Neuronal stem cell (in vitro differentiated cells): Measurements from ENCODE around the gene DRGX.

Experiments used
- DNase-seq: peaks from one replicate; pipeline ENCODE4 v3.0.0-alpha.2; 2013; ENCODE audit warnings: low spot score
- H2AFZ ChIP-seq: one replicate; pipeline ENCODE4 v1.6.1; 2013; ENCODE audit warnings: mild to moderate bottlenecking, low read length, inconsistent platforms
- H2AK5ac ChIP-seq: 2 replicates; pipeline ENCODE4 v1.6.1; 2013; ENCODE audit warnings: low read depth, mild to moderate bottlenecking, inconsistent platforms, low read length, moderate library complexity, mixed read lengths
- H2BK120ac ChIP-seq: 2 replicates; pipeline ENCODE4 v1.6.1; 2013; ENCODE audit warnings: low read depth, mild to moderate bottlenecking, inconsistent platforms, low read length, moderate library complexity, mixed read lengths
- H2BK12ac ChIP-seq: one replicate; pipeline ENCODE4 v1.6.1; 2013; ENCODE audit warnings: low read length, inconsistent platforms
- H2BK15ac ChIP-seq: 2 replicates; pipeline ENCODE4 v1.6.1; 2013; ENCODE audit warnings: mild to moderate bottlenecking, low read length, inconsistent platforms, mixed read lengths
- H2BK5ac ChIP-seq: one replicate; pipeline ENCODE4 v1.6.1; 2013; ENCODE audit warnings: inconsistent platforms, mild to moderate bottlenecking, low read length, moderate library complexity
- H3K14ac ChIP-seq: one replicate; pipeline ENCODE4 v1.6.1; 2013; ENCODE audit warnings: low read length, inconsistent platforms
- H3K18ac ChIP-seq: 2 replicates; pipeline ENCODE4 v1.6.1; 2013; ENCODE audit warnings: low read length, inconsistent platforms
- H3K23ac ChIP-seq: 2 replicates; pipeline ENCODE4 v1.6.1; 2013; ENCODE audit warnings: low read depth, mild to moderate bottlenecking, mixed read lengths, low read length, inconsistent platforms; ENCODE audit not compliant: poor library complexity
- H3K27ac ChIP-seq: replicated peaks from 3 replicates; pipeline ENCODE4 v1.5.1; 2013; ENCODE audit warnings: low read length, inconsistent platforms
- H3K27me3 ChIP-seq, 3 experiments: 2 replicates each; pipeline ENCODE4 v1.6.1; 2013; ENCODE audit warnings: low read length in 3 of 3, mild to moderate bottlenecking in 2 of 3, inconsistent platforms in 1 of 3, low read depth in 1 of 3, mixed read lengths in 1 of 3, moderate library complexity in 1 of 3; ENCODE audit not compliant: control insufficient read depth in 3 of 3, insufficient read depth in 3 of 3
- H3K36me3 ChIP-seq, 2 donors: replicated peaks in 1 of 2; 2 replicates each; pipeline ENCODE4 v1.6.1; 2013; ENCODE audit warnings: low read length in 2 of 2; ENCODE audit not compliant: control insufficient read depth in 2 of 2, insufficient read depth in 2 of 2
- H3K4ac ChIP-seq: 2 replicates; pipeline ENCODE4 v1.6.1; 2013; ENCODE audit warnings: inconsistent platforms, mild to moderate bottlenecking, low read length, moderate library complexity
- H3K4me1 ChIP-seq, 2 donors: 1 replicate in 1 of 2; 2 replicates in 1 of 2; pipeline ENCODE4 v1.6.1; 2013; ENCODE audit warnings: low read length in 2 of 2, low read depth in 1 of 2; ENCODE audit not compliant: control insufficient read depth in 2 of 2, insufficient read depth in 1 of 2
- H3K4me2 ChIP-seq: one replicate; pipeline ENCODE4 v1.6.1; 2013; ENCODE audit warnings: mild to moderate bottlenecking, low read length, inconsistent platforms; ENCODE audit not compliant: insufficient read depth, poor library complexity, severe bottlenecking
- H3K4me3 ChIP-seq, 2 donors: 2 replicates each; pipeline ENCODE4 v1.5.1; 2013; ENCODE audit warnings: low read length in 2 of 2, mild to moderate bottlenecking in 2 of 2, inconsistent platforms in 1 of 2, moderate library complexity in 1 of 2
- H3K79me1 ChIP-seq: one replicate; pipeline ENCODE4 v1.6.1; 2013; ENCODE audit warnings: low read depth, mild to moderate bottlenecking, inconsistent platforms, low read length, moderate library complexity
- H3K9ac ChIP-seq: one replicate; pipeline ENCODE4 v1.6.1; 2013; ENCODE audit warnings: mild to moderate bottlenecking, low read depth, low read length, inconsistent platforms; ENCODE audit not compliant: poor library complexity
- H3K9me3 ChIP-seq, 2 donors: replicated peaks in 1 of 2; 2 replicates each; pipeline versions ENCODE3 to v1.6.1; 2013; ENCODE audit warnings: low read length in 2 of 2, mild to moderate bottlenecking in 2 of 2, inconsistent platforms in 1 of 2, low read depth in 1 of 2, mixed read lengths in 1 of 2, moderate library complexity in 1 of 2; ENCODE audit not compliant: control insufficient read depth in 2 of 2, insufficient read depth in 1 of 2
- H4K8ac ChIP-seq: one replicate; pipeline ENCODE4 v1.6.1; 2013; ENCODE audit warnings: low read depth, mild to moderate bottlenecking, inconsistent platforms, low read length, moderate library complexity
- H4K91ac ChIP-seq: one replicate; pipeline ENCODE4 v1.6.1; 2013; ENCODE audit warnings: low read length, low read depth, mild to moderate bottlenecking, inconsistent platforms; ENCODE audit not compliant: poor library complexity
- WGBS, 2 donors: extraction: QIAGEN DNeasy Blood & Tissue Kit; methylation state at CpG; one replicate each; pipeline ENCODE4 v1.1.7; 2013; ENCODE audit warnings: missing lambda C conversion rate in 2 of 2, mixed read lengths in 1 of 2; ENCODE audit not compliant: insufficient read length in 2 of 2, insufficient replicate concordance in 1 of 2; ENCODE audit errors: extremely low coverage in 2 of 2; 5-methylcytosine and 5-hydroxymethylcytosine counted together

DRGX gene

GRCh38 chr10:49364051-49364450, 31.8 kb downstream of the DRGX start:
- H3K4me3 ChIP-seq, result no peak overlapping the region
- peaks cover 0 to 3% of the 10 kb centered on the region in 2 donors for H3K4me1 ChIP-seq
- H3K4me2 ChIP-seq, result no peak overlapping the region
- H3K23ac ChIP-seq, result no peak overlapping the region
- no peak overlapping the region for H2BK120ac ChIP-seq
- H3K9me3 ChIP-seq, result no peaks in the 10 kb centered on the region
- no peak overlapping the region for H2AK5ac ChIP-seq
- H2AFZ ChIP-seq, result no peak overlapping the region
- H2BK12ac ChIP-seq, result no peak overlapping the region
- no peak overlapping the region for H4K8ac ChIP-seq
- H3K14ac ChIP-seq, result no peak overlapping the region
- H3K4ac ChIP-seq, result no peak overlapping the region
- no peaks in the 10 kb centered on the region for H3K27me3 ChIP-seq
- no CpG with 5 or more reads among the region's 5 CpGs for WGBS, 2 donors
- DNase-seq, result no peak
- no peak overlapping the region for H2BK5ac ChIP-seq
- H3K36me3 ChIP-seq, result no peaks in the 10 kb centered on the region
- no peak overlapping the region for H3K18ac ChIP-seq
- no peak overlapping the region for H3K9ac ChIP-seq
- H3K79me1 ChIP-seq, result no peaks in the 10 kb centered on the region
- H2BK15ac ChIP-seq, result no peak overlapping the region
- H4K91ac ChIP-seq, result no peak overlapping the region
- no peak overlapping the region for H3K27ac ChIP-seq

- H2AK5ac ChIP-seq, result no peak overlapping the region
- H3K4me2 ChIP-seq, result no peak overlapping the region
- no peak overlapping the region for H4K8ac ChIP-seq
- no peak overlapping the region for H2AFZ ChIP-seq
- H3K4me1 ChIP-seq, result peaks cover 0 to 3% of the 10 kb centered on the region in 2 donors
- no peak overlapping the region for H3K9ac ChIP-seq
- no peak overlapping the region for H4K91ac ChIP-seq
- no peak overlapping the region for H3K4ac ChIP-seq
- WGBS, 2 donors, result no CpG with 5 or more reads among the region's 8 CpGs
- H3K9me3 ChIP-seq, result no peaks in the 10 kb centered on the region
- no peak overlapping the region for H3K27ac ChIP-seq
- H3K27me3 ChIP-seq, result no peaks in the 10 kb centered on the region
- no peak overlapping the region for H2BK12ac ChIP-seq
- no peaks in the 10 kb centered on the region for H3K79me1 ChIP-seq
- H3K4me3 ChIP-seq, result no peak overlapping the region
- no peak for DNase-seq
- H2BK15ac ChIP-seq, result no peak overlapping the region
- H3K36me3 ChIP-seq, result no peaks in the 10 kb centered on the region
- no peak overlapping the region for H2BK120ac ChIP-seq
- H3K14ac ChIP-seq, result no peak overlapping the region
- H2BK5ac ChIP-seq, result no peak overlapping the region
- peak overlapping the region; percentile 33 for H3K18ac ChIP-seq
- H3K23ac ChIP-seq, result no peak overlapping the region
Measured at GRCh38 chr10:49363309-49364031, 32.4 kb downstream of the DRGX start.

- Histone ChIP-seq H2BK15ac (no peak overlapping the region), H2BK120ac (no peak overlapping the region), H3K9me3 (no peaks in the 10 kb centered on the region), H3K4ac (no peak overlapping the region), H3K14ac (no peak overlapping the region), H3K4me2 (no peak overlapping the region), H2BK5ac (no peak overlapping the region), H2AFZ (no peak overlapping the region), H3K27me3 (no peaks in the 10 kb centered on the region), H3K36me3 (no peaks in the 10 kb centered on the region), H2BK12ac (no peak overlapping the region), H3K4me1 (peaks cover 0 to 3% of the 10 kb centered on the region in 2 donors), H3K23ac (no peak overlapping the region), H2AK5ac (no peak overlapping the region), H3K18ac (no peak overlapping the region), H3K27ac (no peak overlapping the region), H4K91ac (no peak overlapping the region), H4K8ac (no peak overlapping the region), H3K4me3 (no peak overlapping the region), H3K9ac (no peak overlapping the region), H3K79me1 (no peaks in the 10 kb centered on the region)
- no CpG with 5 or more reads among the region's 10 CpGs for WGBS, 2 donors
- no peak for DNase-seq
Measured at GRCh38 chr10:49362596-49363260, 33.2 kb downstream of the DRGX start.

DNA sequence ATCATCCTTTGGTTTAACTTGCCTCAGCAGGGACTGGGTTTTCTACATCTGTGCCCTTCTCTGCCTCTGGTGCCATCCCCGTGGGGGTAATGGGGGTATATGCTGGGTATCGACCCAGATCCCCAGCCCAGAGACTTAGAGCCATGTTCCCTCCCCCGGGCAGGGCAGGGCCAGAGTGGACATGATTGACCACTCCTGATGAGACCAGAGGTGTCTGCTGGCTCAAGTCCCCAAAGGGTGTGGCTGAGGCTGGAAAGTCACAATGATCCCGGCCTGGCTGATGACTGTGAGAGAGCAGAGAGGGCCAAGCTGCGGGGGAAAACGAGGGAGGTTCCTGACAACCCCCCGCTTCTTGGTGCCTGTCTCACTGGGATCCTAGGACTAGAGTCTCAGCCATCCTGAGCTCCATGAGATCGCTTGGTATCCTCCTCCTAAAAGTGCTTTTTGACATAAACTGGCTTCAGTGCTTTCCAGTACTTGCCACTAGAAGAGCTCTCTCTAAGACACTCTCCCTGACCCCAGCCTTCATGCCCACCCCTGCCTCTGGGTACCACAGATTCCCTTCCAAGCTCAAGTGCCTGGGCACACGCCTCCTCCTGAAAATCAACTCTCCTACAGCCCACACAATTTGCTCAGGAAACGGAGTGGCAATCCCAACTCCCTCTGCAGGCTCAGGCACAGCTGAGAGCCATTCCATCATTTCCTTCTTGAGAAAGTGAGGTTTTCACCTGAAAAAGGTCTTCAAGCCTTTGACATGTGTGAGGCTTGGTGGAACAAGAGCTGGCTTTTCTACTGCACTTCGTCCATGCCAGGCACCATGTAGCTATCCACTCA, 33.9 kb downstream of the DRGX start:
- Histone ChIP-seq H2BK5ac (no peak overlapping the region), H2BK15ac (no peak overlapping the region), H4K91ac (no peak overlapping the region), H2BK120ac (no peak overlapping the region), H2BK12ac (no peak overlapping the region), H2AK5ac (no peak overlapping the region), H3K27me3 (no peaks in the 10 kb centered on the region), H3K9me3 (no peaks in the 10 kb centered on the region), H4K8ac (no peak overlapping the region), H3K27ac (no peak overlapping the region), H3K4me3 (no peak overlapping the region), H3K9ac (no peak overlapping the region), H3K79me1 (no peaks in the 10 kb centered on the region), H3K14ac (no peak overlapping the region), H3K4me2 (no peak overlapping the region), H3K4ac (no peak overlapping the region), H3K23ac (no peak overlapping the region), H3K18ac (no peak overlapping the region), H2AFZ (no peak overlapping the region), H3K4me1 (peaks cover 0 to 3% of the 10 kb centered on the region in 2 donors), H3K36me3 (no peaks in the 10 kb centered on the region)
- DNase-seq, result no peak
- no CpG with 5 or more reads among the region's 11 CpGs for WGBS, 2 donors
